22Rv1 (cell line): ENCODE results near the gene CERS3.

ENCODE experiments used
- H3K27ac ChIP-seq: fragments of 450-650 bp; 2 replicates; pipeline ENCODE4 v1.5.1; 2017
- ZFX ChIP-seq: fragments of 450-650 bp; IDR thresholded peaks from 2 replicates; pipeline ENCODE4 v1.6.1; 2017; ENCODE audit warnings: antibody characterized with exemption, borderline replicate concordance
- TF ChIP-seq, protein P1 (sequence below): fragments of 450-650 bp; IDR thresholded peaks from 2 replicates; pipeline ENCODE4 v1.5.1; 2017; ENCODE audit warnings: mild to moderate bottlenecking

The CERS3 gene

DNA sequence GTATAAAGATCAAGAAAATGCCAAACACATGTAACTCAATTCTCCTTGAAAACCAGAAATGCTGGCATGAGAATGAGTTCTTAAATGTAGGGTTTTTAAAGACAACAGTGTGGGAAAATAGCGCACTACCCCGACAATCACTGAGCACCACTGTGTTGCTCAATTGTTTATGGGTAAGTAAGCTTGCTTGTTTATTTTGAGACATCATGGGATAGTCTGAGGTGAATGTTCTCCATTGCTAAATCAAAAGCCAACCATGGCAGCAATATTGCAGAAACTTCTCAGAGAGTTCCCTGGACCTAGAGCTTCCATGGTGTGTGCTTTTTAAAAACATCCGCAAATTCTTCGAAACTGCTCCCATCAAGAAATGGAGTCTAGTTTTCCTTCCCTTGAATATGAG lies 62.7 kb downstream of the CERS3 start:
- TF ChIP-seq, protein P1, sequence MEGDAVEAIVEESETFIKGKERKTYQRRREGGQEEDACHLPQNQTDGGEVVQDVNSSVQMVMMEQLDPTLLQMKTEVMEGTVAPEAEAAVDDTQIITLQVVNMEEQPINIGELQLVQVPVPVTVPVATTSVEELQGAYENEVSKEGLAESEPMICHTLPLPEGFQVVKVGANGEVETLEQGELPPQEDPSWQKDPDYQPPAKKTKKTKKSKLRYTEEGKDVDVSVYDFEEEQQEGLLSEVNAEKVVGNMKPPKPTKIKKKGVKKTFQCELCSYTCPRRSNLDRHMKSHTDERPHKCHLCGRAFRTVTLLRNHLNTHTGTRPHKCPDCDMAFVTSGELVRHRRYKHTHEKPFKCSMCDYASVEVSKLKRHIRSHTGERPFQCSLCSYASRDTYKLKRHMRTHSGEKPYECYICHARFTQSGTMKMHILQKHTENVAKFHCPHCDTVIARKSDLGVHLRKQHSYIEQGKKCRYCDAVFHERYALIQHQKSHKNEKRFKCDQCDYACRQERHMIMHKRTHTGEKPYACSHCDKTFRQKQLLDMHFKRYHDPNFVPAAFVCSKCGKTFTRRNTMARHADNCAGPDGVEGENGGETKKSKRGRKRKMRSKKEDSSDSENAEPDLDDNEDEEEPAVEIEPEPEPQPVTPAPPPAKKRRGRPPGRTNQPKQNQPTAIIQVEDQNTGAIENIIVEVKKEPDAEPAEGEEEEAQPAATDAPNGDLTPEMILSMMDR, result no peak
- TF ChIP-seq ZFX, result no peak

DNA sequence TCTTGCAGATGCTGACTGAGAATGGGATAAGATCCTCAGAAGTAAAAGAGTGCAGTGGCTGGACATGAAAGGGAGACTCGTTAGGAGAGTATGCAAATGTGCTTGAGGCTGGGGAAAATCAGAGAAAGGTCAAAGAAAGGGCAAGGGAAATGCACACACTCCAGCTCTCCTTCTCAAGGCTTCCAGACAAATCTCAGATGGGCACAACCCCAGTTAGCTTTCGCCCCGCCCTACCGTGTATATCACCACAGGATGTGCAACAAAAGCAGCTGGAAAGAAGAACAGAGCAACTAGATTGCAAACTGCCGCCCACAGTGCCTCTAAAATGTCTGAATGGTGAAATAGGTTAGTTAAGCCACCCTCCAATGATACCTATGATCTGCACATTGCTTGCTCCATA lies 63.9 kb downstream of the CERS3 start:
- H3K27ac ChIP-seq, result no peak overlapping the region
- TF ChIP-seq, protein P1, result no peak
- TF ChIP-seq ZFX, result no peak

More for the DNA sequence above, 62.7 kb downstream of the CERS3 start:
- no peak overlapping the region for H3K27ac ChIP-seq

DNA sequence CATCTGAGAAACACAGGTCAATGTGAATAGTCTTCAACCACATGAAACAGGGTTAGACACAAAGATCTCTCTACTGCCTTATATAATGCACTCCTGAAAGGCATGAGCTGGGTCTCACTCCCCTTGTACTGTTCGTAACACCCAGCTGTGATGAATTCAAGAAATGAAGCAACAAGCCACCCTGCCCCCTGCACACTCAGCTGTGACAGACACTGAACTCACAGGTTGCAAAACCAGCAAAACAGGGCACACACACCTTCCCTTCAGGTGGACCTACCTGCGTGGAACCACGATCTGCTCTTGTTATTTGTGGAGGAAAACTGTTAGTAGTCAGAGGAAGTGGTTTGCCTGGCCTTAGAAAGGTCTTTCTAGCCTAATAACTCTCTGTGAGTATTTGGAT lies 64.5 kb downstream of the CERS3 start:
- no peak for TF ChIP-seq ZFX
- TF ChIP-seq, protein P1, result no peak
- no peak overlapping the region for H3K27ac ChIP-seq

DNA sequence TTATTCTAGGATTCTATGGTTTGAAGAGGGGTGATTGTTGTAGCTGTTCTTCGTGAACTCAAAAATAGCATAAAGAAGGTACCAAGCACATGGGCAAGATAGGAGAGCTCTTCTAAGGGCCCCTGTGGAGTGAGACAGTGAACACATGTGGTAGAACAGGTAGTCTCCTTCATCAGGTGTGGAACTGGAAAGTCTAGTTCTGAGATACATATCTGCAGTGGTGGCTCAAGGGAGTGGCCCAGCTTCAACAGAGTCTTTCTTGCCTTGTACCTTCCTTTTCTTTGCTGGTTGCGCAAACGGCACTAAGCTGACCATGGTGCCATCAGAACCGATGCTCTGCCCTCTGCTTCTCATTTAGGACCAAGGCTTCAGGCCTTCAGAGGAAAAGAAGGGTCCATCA lies 65.2 kb downstream of the CERS3 start:
- no peak overlapping the region for H3K27ac ChIP-seq
- TF ChIP-seq, protein P1, result no peak
- no peak for TF ChIP-seq ZFX

DNA sequence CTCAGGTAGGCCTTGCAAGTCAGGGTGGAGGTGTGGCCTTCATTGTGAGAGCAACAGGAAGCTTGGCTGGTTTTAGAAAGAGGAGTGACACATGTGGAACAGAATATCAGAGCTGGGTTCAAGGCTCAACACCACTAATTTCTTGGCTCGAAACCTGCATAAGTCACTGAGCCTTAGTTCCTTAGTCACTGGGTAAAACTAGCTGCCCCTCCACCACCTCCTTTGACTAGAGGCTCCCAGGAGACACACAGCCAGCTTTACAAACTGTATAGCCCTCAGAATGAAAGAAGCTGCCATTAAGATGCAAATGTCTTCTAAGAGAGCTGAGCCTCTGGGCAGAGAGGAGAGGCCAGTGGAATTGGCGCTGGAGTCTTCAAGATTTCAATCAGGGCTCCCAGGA lies 67.7 kb downstream of the CERS3 start:
- TF ChIP-seq ZFX, result no peak
- TF ChIP-seq, protein P1, result no peak
- no peak overlapping the region for H3K27ac ChIP-seq

DNA sequence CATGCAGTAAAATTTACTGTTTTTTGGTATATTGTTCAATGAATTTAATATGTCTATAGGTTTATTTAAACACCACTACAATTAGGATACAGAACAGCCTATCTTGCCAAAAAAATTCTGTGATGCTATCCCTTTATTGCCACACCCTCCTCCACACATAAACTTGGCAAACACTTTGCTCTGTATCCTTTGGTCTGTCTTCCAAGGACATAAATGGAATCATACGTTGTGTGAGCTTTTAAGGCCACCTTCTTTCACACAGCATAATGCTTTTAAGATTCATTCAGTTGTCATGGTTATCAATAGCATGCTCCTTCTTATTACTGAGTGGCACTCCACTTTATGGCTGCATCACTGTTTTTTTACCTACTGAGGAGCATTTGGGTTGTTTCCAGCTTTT lies 71.5 kb downstream of the CERS3 start:
- TF ChIP-seq ZFX, result no peak
- TF ChIP-seq, protein P1, result no peak
- H3K27ac ChIP-seq, result no peak overlapping the region

DNA sequence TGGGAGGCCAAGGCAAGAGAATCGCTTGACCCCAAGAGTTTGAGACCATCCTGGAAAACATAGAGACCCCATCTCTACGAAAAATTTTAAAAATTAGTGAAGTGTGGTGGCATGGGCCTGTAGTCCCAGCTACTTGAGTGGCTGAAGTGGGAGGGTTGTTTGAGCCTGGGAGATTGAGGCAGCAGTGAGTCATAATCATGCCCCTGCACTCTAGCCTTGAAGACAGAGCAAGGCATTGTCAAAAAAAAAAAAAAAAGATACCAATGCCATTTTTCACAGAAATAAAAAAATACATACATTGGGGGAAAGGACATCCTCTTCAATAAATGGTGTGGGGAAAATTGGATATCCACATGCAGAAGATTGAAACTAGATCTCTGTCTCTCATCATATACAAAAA lies 74.6 kb downstream of the CERS3 start:
- H3K27ac ChIP-seq, result no peak overlapping the region
- no peak for TF ChIP-seq ZFX
- TF ChIP-seq, protein P1, result no peak
